Activated T-helper 1 cell treated with anti-CD3 and anti-CD28 coated beads, Interleukin-2, amount 50 U/mL, for 16 hours (primary cell): ENCODE data around the gene CTNNA2.

Experiments used
- DNase-seq, 2 donors: peaks; one replicate each; pipeline ENCODE4 v3.0.0-alpha.2; 2020; ENCODE audit warnings: low read depth in 1 of 2, low spot score in 1 of 2

CTNNA2 gene

GRCh38 chr2:79782576-79783452 lies 270.0 kb downstream of the CTNNA2 start:
- no peak for DNase-seq

GRCh38 chr2:79788952-79789651 lies 276.3 kb downstream of the CTNNA2 start:
- no peak for DNase-seq

GRCh38 chr2:79789811-79790210 lies 277.0 kb downstream of the CTNNA2 start:
- DNase-seq, result no peak

- DNase-seq, result no peak
Observed at GRCh38 chr2:79792090-79792489, 279.2 kb downstream of the CTNNA2 start.

GRCh38 chr2:79793006-79793405 lies 280.2 kb downstream of the CTNNA2 start:
- DNase-seq, result no peak

- no peak for DNase-seq
Observed at GRCh38 chr2:79796641-79797040, 283.8 kb downstream of the CTNNA2 start.

GRCh38 chr2:79798776-79799175 lies 285.9 kb downstream of the CTNNA2 start:
- DNase-seq, result no peak

GRCh38 chr2:79799729-79800128 lies 286.9 kb downstream of the CTNNA2 start:
- no peak for DNase-seq

GRCh38 chr2:79801082-79801481 lies 288.2 kb downstream of the CTNNA2 start:
- no peak for DNase-seq

GRCh38 chr2:79817288-79817687 lies 304.4 kb downstream of the CTNNA2 start:
- no peak for DNase-seq

- no peak for DNase-seq
Observed at GRCh38 chr2:79820281-79820680, 307.4 kb downstream of the CTNNA2 start.

- no peak for DNase-seq
Observed at GRCh38 chr2:79822136-79822535, 309.3 kb downstream of the CTNNA2 start.

- DNase-seq, result no peak
Observed at GRCh38 chr2:79824086-79824786, 311.4 kb downstream of the CTNNA2 start.

GRCh38 chr2:79827881-79828280 lies 315.0 kb downstream of the CTNNA2 start:
- DNase-seq, result no peak

GRCh38 chr2:79830501-79830900 lies 317.6 kb downstream of the CTNNA2 start:
- no peak for DNase-seq

- DNase-seq, result no peak
Observed at GRCh38 chr2:79831961-79832360, 319.1 kb downstream of the CTNNA2 start.

- no peak for DNase-seq
Observed at GRCh38 chr2:79832511-79833234, 319.8 kb downstream of the CTNNA2 start.

- DNase-seq, result no peak
Observed at GRCh38 chr2:79833235-79833878, 320.5 kb downstream of the CTNNA2 start.

GRCh38 chr2:79835911-79836310 lies 323.1 kb downstream of the CTNNA2 start:
- no peak for DNase-seq

- DNase-seq, result no peak
Observed at GRCh38 chr2:79844011-79844410, 331.2 kb downstream of the CTNNA2 start.

- DNase-seq, result no peak
Observed at GRCh38 chr2:79846878-79847277, 334.0 kb downstream of the CTNNA2 start.
